H1 (cell line): ENCODE data around the gene OXCT2. TPM values are rescaled to one million over a fixed set of nuclear protein-coding genes. Genes with fewer than 3 reads are reported as not detected.

Experiments
- CTCF ChIA-PET: fragments of 300-600 bp; sonication (Branson Sonifier 250); formaldehyde crosslinking; loops from one replicate; lab custom pipeline; 2021; ENCODE audit not compliant: partially characterized antibody; lab: Charles Lee
- POLR2A ChIA-PET: fragments of 300-600 bp; sonication (Branson Sonifier 250); formaldehyde crosslinking; loops from one replicate; lab custom pipeline; 2021; ENCODE audit warnings: inconsistent platforms; ENCODE audit not compliant: partially characterized antibody; lab: Charles Lee
- DNase-seq, 2 experiments: peaks; one replicate each; pipeline versions ENCODE4 v3.0.0 to v3.0.0-alpha.2; 2010 to 2022; ENCODE audit warnings: low spot score in 2 of 2, low read depth in 1 of 2, mixed read lengths in 1 of 2
- FAIRE-seq: peaks from 2 replicates; lab custom pipeline; 2011; peaks lifted over from hg19 to GRCh38; lab: Jason Lieb, UNC
- H2AFZ ChIP-seq: 2 replicates; pipeline ENCODE4 v1.8.1; 2012; ENCODE audit warnings: low read length, inconsistent platforms
- H2AK5ac ChIP-seq: 2 replicates; pipeline ENCODE4 v1.6.1; 2013; ENCODE audit warnings: low read depth, low read length
- H2BK120ac ChIP-seq: replicated peaks from 2 replicates; pipeline ENCODE3; 2013; ENCODE audit warnings: low read depth, low read length, inconsistent platforms
- H2BK12ac ChIP-seq: 2 replicates; pipeline ENCODE4 v1.6.1; 2013; ENCODE audit warnings: low read depth, low read length
- H2BK15ac ChIP-seq: 2 replicates; pipeline ENCODE4 v1.6.1; 2013; ENCODE audit warnings: low read length
- H2BK20ac ChIP-seq: 2 replicates; pipeline ENCODE4 v1.6.1; 2013; ENCODE audit warnings: low read length
- H2BK5ac ChIP-seq: 2 replicates; pipeline ENCODE4 v1.6.1; 2013; ENCODE audit warnings: low read depth, low read length
- H3K14ac ChIP-seq: 2 replicates; pipeline ENCODE4 v1.6.1; 2013; ENCODE audit warnings: inconsistent platforms; ENCODE audit not compliant: insufficient read length
- H3K18ac ChIP-seq: 2 replicates; pipeline ENCODE4 v1.6.1; 2013; ENCODE audit warnings: low read length; ENCODE audit errors: extremely low read depth
- H3K23ac ChIP-seq: 2 replicates; pipeline ENCODE4 v1.6.1; 2013; ENCODE audit warnings: inconsistent platforms; ENCODE audit not compliant: insufficient read length
- H3K23me2 ChIP-seq: 2 replicates; pipeline ENCODE4 v1.6.1; 2013; ENCODE audit warnings: low read depth, low read length
- H3K27ac ChIP-seq: 2 replicates; pipeline ENCODE4 v1.6.1; 2011; ENCODE audit warnings: low read depth, low read length, inconsistent platforms
- H3K27me3 ChIP-seq, 4 experiments: replicated peaks in 1 of 4; 1 replicate in 1 of 4; 2 replicates in 3 of 4; pipeline versions ENCODE4 v1.6.1 to v1.8.1; 2011 to 2013; ENCODE audit warnings: low read length in 3 of 4, mild to moderate bottlenecking in 3 of 4, inconsistent platforms in 2 of 4, mixed read lengths in 2 of 4, moderate library complexity in 1 of 4; ENCODE audit not compliant: control insufficient read depth in 3 of 4, insufficient read depth in 3 of 4; ENCODE audit errors: extremely low read depth in 1 of 4
- H3K36me3 ChIP-seq, 4 experiments: 2 replicates each; pipeline versions ENCODE4 v1.6.1 to v1.8.1; 2011 to 2013; ENCODE audit warnings: mild to moderate bottlenecking in 4 of 4, low read length in 3 of 4, moderate library complexity in 2 of 4, control low read depth in 1 of 4, inconsistent platforms in 1 of 4; ENCODE audit not compliant: insufficient read depth in 4 of 4, control insufficient read depth in 2 of 4
- H3K4ac ChIP-seq: replicated peaks from 2 replicates; pipeline ENCODE3; 2013; ENCODE audit warnings: low read length, low read depth, mixed read lengths, inconsistent platforms; ENCODE audit not compliant: insufficient read length
- H3K4me1 ChIP-seq, 4 experiments: replicated peaks in 1 of 4; 1 replicate in 1 of 4; 2 replicates in 3 of 4; pipeline versions ENCODE4 v1.6.1 to v1.8.1; 2011 to 2013; ENCODE audit warnings: low read length in 3 of 4, inconsistent platforms in 2 of 4, mixed read lengths in 1 of 4; ENCODE audit not compliant: insufficient read depth in 4 of 4, control insufficient read depth in 3 of 4
- H3K4me2 ChIP-seq, 2 experiments: 2 replicates each; pipeline versions ENCODE4 v1.6.1 to v1.8.1; 2011 to 2013; ENCODE audit warnings: low read depth in 2 of 2, low read length in 2 of 2, control low read depth in 1 of 2, inconsistent platforms in 1 of 2, mild to moderate bottlenecking in 1 of 2; ENCODE audit not compliant: insufficient read depth in 1 of 2
- H3K4me3 ChIP-seq, 4 experiments: fragments of 200-600, 300-600 bp in 1 of 4; sonication (generic), shearing (Covaris generic), sonication (Bioruptor Twin) in 1 of 4; 2 replicates each; pipeline versions ENCODE4 v1.5.1 to v1.8.1; 2011 to 2016; ENCODE audit warnings: low read length in 4 of 4, low read depth in 3 of 4, control low read depth in 2 of 4, inconsistent platforms in 2 of 4, mild to moderate bottlenecking in 2 of 4, mixed read lengths in 1 of 4, moderate library complexity in 1 of 4; ENCODE audit not compliant: insufficient read depth in 2 of 4; ENCODE audit errors: extremely low read depth in 1 of 4
- H3K56ac ChIP-seq: replicated peaks from 2 replicates; pipeline ENCODE3; 2013; ENCODE audit warnings: low read depth, mild to moderate bottlenecking, mixed read lengths, low read length, inconsistent platforms; ENCODE audit not compliant: insufficient read length
- H3K79me1 ChIP-seq: 2 replicates; pipeline ENCODE4 v1.6.1; 2013; ENCODE audit warnings: low read depth, low read length, control low read depth
- H3K79me2 ChIP-seq, 2 experiments: 2 replicates each; pipeline versions ENCODE4 v1.6.1 to v1.8.1; 2012 to 2013; ENCODE audit warnings: low read length in 2 of 2, mild to moderate bottlenecking in 2 of 2, inconsistent platforms in 1 of 2; ENCODE audit not compliant: insufficient read depth in 2 of 2, control insufficient read depth in 1 of 2
- H3K9ac ChIP-seq, 4 experiments: replicated peaks in 1 of 4; 1 replicate in 1 of 4; 2 replicates in 3 of 4; pipeline versions ENCODE4 v1.6.1 to v1.8.1; 2011 to 2013; ENCODE audit warnings: low read depth in 3 of 4, low read length in 3 of 4, control low read depth in 2 of 4, mild to moderate bottlenecking in 2 of 4, moderate library complexity in 2 of 4, inconsistent platforms in 1 of 4; ENCODE audit errors: extremely low read depth in 1 of 4
- H3K9me3 ChIP-seq, 2 experiments: 2 replicates each; pipeline versions ENCODE4 v1.6.1 to v1.8.1; 2012 to 2013; ENCODE audit warnings: mild to moderate bottlenecking in 2 of 2, moderate library complexity in 2 of 2, control low read depth in 1 of 2, inconsistent platforms in 1 of 2, low read depth in 1 of 2, low read length in 1 of 2, mixed read lengths in 1 of 2; ENCODE audit not compliant: insufficient read depth in 2 of 2
- H4K20me1 ChIP-seq, 2 experiments: replicated peaks in 1 of 2; 2 replicates each; pipeline versions ENCODE3 to v1.8.1; 2011 to 2013; ENCODE audit warnings: inconsistent platforms in 2 of 2, low read length in 2 of 2, mild to moderate bottlenecking in 1 of 2; ENCODE audit not compliant: insufficient read depth in 2 of 2, control insufficient read depth in 1 of 2
- H4K5ac ChIP-seq: 2 replicates; pipeline ENCODE4 v1.6.1; 2013; ENCODE audit warnings: low read length, low read depth, mixed read lengths, inconsistent platforms; ENCODE audit not compliant: insufficient read length
- H4K8ac ChIP-seq: 2 replicates; pipeline ENCODE4 v1.8.0; 2013; ENCODE audit warnings: mild to moderate bottlenecking, moderate library complexity, low read length, inconsistent platforms; ENCODE audit not compliant: insufficient read depth; ENCODE audit errors: extremely low read depth
- H4K91ac ChIP-seq: replicated peaks from 2 replicates; pipeline ENCODE3; 2013; ENCODE audit warnings: low read length, mixed read lengths, inconsistent platforms; ENCODE audit not compliant: insufficient read length
- ASH2L ChIP-seq: fragments of 200-600, 300-600 bp; sonication (generic); IDR thresholded peaks from one replicate; pipeline ENCODE4 v1.7.1; 2017; ENCODE audit warnings: low read length
- GABPA ChIP-seq: IDR thresholded peaks from 2 replicates; pipeline ENCODE4 v1.6.1; 2011; ENCODE audit warnings: mild to moderate bottlenecking, low read length, moderate library complexity, borderline replicate concordance; ENCODE audit not compliant: insufficient read depth
- MAX ChIP-seq: IDR thresholded peaks from 2 replicates; pipeline ENCODE4 v1.6.1; 2012; ENCODE audit warnings: inconsistent platforms
- NRF1 ChIP-seq: IDR thresholded peaks from 2 replicates; pipeline ENCODE4 v1.6.1; 2011; ENCODE audit warnings: mild to moderate bottlenecking, low read depth, low read length, improper control_type of control experiment
- POU5F1 ChIP-seq: IDR thresholded peaks from 2 replicates; pipeline ENCODE4 v1.6.1; 2011; ENCODE audit warnings: low read depth, mild to moderate bottlenecking, low read length, moderate library complexity
- RXRA ChIP-seq: IDR thresholded peaks from 2 replicates; pipeline ENCODE4 v1.6.1; 2011; ENCODE audit warnings: low read depth, mild to moderate bottlenecking, low read length, moderate library complexity; ENCODE audit not compliant: insufficient read depth
- SP2 ChIP-seq: IDR thresholded peaks from 2 replicates; pipeline ENCODE4 v1.6.1; 2012; ENCODE audit warnings: mild to moderate bottlenecking, low read length, inconsistent platforms
- SUZ12 ChIP-seq: fragments of 200-600 bp; sonication (generic); IDR thresholded peaks from 2 replicates; pipeline ENCODE4 v1.6.1; 2012; ENCODE audit warnings: mild to moderate bottlenecking, inconsistent platforms, low read length, moderate library complexity, mixed read lengths
- TCF12 ChIP-seq: IDR thresholded peaks from 2 replicates; pipeline ENCODE4 v1.6.1; 2011; ENCODE audit warnings: low read depth, mild to moderate bottlenecking, low read length
- USF2 ChIP-seq: IDR thresholded peaks from 2 replicates; pipeline ENCODE4 v1.6.1; 2011; ENCODE audit warnings: low read length, improper control_type of control experiment
- whole genome bisulfite sequencing, 2 experiments: shearing (Covaris generic) in 1 of 2; methylation state at CpG; one replicate each; pipeline versions ENCODE4 v1.1.6 to v1.1.7; 2013 to 2015; ENCODE audit warnings: low lambda C conversion rate in 2 of 2, mixed read lengths in 2 of 2, inconsistent platforms in 1 of 2, low coverage in 1 of 2, missing lambda C conversion rate in 1 of 2; ENCODE audit not compliant: insufficient replicate concordance in 2 of 2, insufficient coverage in 1 of 2, insufficient read length in 1 of 2; ENCODE audit errors: extremely low coverage in 1 of 2, missing lambda C conversion rate in 1 of 2; 5-methylcytosine and 5-hydroxymethylcytosine counted together
- polyA plus RNA-seq, 7 experiments: library from polyadenylated mRNA; depleted of rRNA in 3 of 7; stranded (reverse) in 5 of 7; unstranded in 2 of 7; fragments of >200 nt in 5 of 7; fragments of 200-250 nt in 2 of 7; gene quantifications; 1 replicate in 5 of 7; 2 replicates in 1 of 7; 4 replicates in 1 of 7; pipeline versions ENCODE4 v1.2.1 to v1.2.3, GENCODE V29; 2011 to 2013; ENCODE audit warnings: missing spikeins in 2 of 7, mixed read lengths in 2 of 7
- total RNA-seq: library from RNA; stranded (reverse); fragmentation: NEBNext Ultra II Directional; extraction: Animal tissue kit (Norgen Biotek cat#: 25700); gene quantifications from 2 replicates; pipeline ENCODE4 v1.2.1, GENCODE V29; 2021
- TF ChIP-seq, protein P1 (sequence below): IDR thresholded peaks from 2 replicates; pipeline ENCODE4 v1.6.1; 2012; ENCODE audit warnings: low read length, inconsistent platforms

The OXCT2 gene
- total and polyA plus RNA-seq, 2 of the 8 experiments (the other 6 are each of a cell fraction or from before 2014, with no cell fraction given) = 2.6 to 2.9 TPM

GRCh38 chr1:39729030-39729429, 42.1 kb downstream of the OXCT2 start:
- no peak overlapping the region for H2BK15ac ChIP-seq
- no peak overlapping the region for H3K4me3 ChIP-seq
- no peaks in the 10 kb centered on the region for H3K36me3 ChIP-seq
- no peak overlapping the region for H3K4me2 ChIP-seq
- no peak overlapping the region for H2BK5ac ChIP-seq
- DNase-seq (no peak), FAIRE-seq (no peak)
- H3K9me3 ChIP-seq = no peaks in the 10 kb centered on the region
- H4K20me1 ChIP-seq = no peaks in the 10 kb centered on the region
- H3K79me1 ChIP-seq = no peaks in the 10 kb centered on the region
- no peak overlapping the region for H3K14ac ChIP-seq
- H2AK5ac ChIP-seq = no peak overlapping the region
- H3K23me2 ChIP-seq = no peaks in the 10 kb centered on the region
- 59% methylated on average over 3 of the region's 3 CpGs; no CpG with 5 or more reads in 1 of the 2 experiments for WGBS, 2 experiments
- ChIA-PET CTCF (interaction anchor here (0.6 to 1.7 kb wide), 5 partner anchors 11 to 101 kb away, joined by 3 to 8 read pairs (median 3); partner anchors contain the start of gene NT5C1A), POLR2A (interaction anchor here (0.6 to 0.7 kb wide), 2 partner anchors 10 to 14 kb away, joined by 3 read pairs; partner anchors contain the start of gene PPIE)
- no peak overlapping the region for H2BK20ac ChIP-seq
- no peak overlapping the region for H2BK120ac ChIP-seq
- H3K27ac ChIP-seq = no peak overlapping the region
- no peaks in the 10 kb centered on the region for H3K79me2 ChIP-seq
- no peak overlapping the region for H4K5ac ChIP-seq
- H2AFZ ChIP-seq = no peak overlapping the region
- H3K18ac ChIP-seq = no peak overlapping the region
- H3K56ac ChIP-seq = no peak overlapping the region
- H2BK12ac ChIP-seq = no peak overlapping the region
- no peak overlapping the region for H4K91ac ChIP-seq
- H3K4me1 ChIP-seq = no peaks in the 10 kb centered on the region
- no peak overlapping the region for H3K4ac ChIP-seq
- H3K27me3 ChIP-seq = peaks cover 5 to 62% (median 42%) of the 10 kb centered on the region in 4 experiments
- H4K8ac ChIP-seq = no peak overlapping the region
- no peak overlapping the region for H3K23ac ChIP-seq
- no peak overlapping the region for H3K9ac ChIP-seq
- TF ChIP-seq SUZ12 (no peak), NRF1 (no peak), ASH2L (no peak), TCF12 (no peak), GABPA (no peak), RXRA (no peak), SP2 (no peak), USF2 (no peak), POU5F1 (no peak), MAX (no peak)
- TF ChIP-seq, protein P1, sequence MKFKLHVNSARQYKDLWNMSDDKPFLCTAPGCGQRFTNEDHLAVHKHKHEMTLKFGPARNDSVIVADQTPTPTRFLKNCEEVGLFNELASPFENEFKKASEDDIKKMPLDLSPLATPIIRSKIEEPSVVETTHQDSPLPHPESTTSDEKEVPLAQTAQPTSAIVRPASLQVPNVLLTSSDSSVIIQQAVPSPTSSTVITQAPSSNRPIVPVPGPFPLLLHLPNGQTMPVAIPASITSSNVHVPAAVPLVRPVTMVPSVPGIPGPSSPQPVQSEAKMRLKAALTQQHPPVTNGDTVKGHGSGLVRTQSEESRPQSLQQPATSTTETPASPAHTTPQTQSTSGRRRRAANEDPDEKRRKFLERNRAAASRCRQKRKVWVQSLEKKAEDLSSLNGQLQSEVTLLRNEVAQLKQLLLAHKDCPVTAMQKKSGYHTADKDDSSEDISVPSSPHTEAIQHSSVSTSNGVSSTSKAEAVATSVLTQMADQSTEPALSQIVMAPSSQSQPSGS = no peak
